Ishikawa (cell line): ENCODE data around the gene HACD1.

Experiments
- CEBPB ChIP-seq: IDR thresholded peaks from 2 replicates; pipeline ENCODE4 v1.6.1; 2012
- CREB1 ChIP-seq: IDR thresholded peaks from 2 replicates; pipeline ENCODE4 v1.6.1; 2012; ENCODE audit warnings: low read depth
- EGR1 ChIP-seq: IDR thresholded peaks from 2 replicates; pipeline ENCODE4 v1.6.1; 2012
- FOXM1 ChIP-seq: IDR thresholded peaks from 2 replicates; pipeline ENCODE4 v1.6.1; 2012; ENCODE audit warnings: low read depth, borderline replicate concordance
- RAD21 ChIP-seq: IDR thresholded peaks from 2 replicates; pipeline ENCODE4 v1.6.1; 2012; ENCODE audit warnings: low read depth
- YY1 ChIP-seq: IDR thresholded peaks from 2 replicates; pipeline ENCODE4 v1.6.1; 2012; ENCODE audit warnings: low read depth
- TF ChIP-seq, protein P1 (sequence below): IDR thresholded peaks from 2 replicates; pipeline ENCODE4 v1.6.1; 2012
- TF ChIP-seq, protein P2 (sequence below): IDR thresholded peaks from 2 replicates; pipeline ENCODE4 v1.6.1; 2012; ENCODE audit warnings: low read depth, mild to moderate bottlenecking
- TF ChIP-seq, protein P3 (sequence below): IDR thresholded peaks from 2 replicates; pipeline ENCODE4 v1.6.1; 2012

HACD1 gene

DNA sequence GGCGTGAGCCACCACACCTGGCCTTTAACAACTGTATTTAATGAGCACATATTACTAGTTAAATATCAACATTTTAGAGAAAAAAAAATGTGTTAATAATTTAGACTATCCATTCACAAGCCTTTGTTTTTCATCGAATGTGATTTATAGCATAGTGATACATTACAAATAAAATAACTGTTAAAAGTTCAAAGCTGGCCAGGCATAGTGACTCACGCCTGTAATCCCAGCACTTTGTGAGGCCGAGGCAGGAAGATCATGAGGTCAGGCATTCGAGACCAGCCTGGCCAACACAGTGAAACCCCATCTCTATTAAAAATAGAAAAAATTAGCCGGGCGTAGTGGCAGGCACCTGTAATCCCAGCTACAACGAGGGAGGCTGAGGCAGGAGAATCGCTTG, 72.7 kb downstream of the HACD1 start:
- TF ChIP-seq EGR1 = no peak
- TF ChIP-seq, protein P1, sequence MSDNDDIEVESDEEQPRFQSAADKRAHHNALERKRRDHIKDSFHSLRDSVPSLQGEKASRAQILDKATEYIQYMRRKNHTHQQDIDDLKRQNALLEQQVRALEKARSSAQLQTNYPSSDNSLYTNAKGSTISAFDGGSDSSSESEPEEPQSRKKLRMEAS = no peak
- TF ChIP-seq, protein P2, sequence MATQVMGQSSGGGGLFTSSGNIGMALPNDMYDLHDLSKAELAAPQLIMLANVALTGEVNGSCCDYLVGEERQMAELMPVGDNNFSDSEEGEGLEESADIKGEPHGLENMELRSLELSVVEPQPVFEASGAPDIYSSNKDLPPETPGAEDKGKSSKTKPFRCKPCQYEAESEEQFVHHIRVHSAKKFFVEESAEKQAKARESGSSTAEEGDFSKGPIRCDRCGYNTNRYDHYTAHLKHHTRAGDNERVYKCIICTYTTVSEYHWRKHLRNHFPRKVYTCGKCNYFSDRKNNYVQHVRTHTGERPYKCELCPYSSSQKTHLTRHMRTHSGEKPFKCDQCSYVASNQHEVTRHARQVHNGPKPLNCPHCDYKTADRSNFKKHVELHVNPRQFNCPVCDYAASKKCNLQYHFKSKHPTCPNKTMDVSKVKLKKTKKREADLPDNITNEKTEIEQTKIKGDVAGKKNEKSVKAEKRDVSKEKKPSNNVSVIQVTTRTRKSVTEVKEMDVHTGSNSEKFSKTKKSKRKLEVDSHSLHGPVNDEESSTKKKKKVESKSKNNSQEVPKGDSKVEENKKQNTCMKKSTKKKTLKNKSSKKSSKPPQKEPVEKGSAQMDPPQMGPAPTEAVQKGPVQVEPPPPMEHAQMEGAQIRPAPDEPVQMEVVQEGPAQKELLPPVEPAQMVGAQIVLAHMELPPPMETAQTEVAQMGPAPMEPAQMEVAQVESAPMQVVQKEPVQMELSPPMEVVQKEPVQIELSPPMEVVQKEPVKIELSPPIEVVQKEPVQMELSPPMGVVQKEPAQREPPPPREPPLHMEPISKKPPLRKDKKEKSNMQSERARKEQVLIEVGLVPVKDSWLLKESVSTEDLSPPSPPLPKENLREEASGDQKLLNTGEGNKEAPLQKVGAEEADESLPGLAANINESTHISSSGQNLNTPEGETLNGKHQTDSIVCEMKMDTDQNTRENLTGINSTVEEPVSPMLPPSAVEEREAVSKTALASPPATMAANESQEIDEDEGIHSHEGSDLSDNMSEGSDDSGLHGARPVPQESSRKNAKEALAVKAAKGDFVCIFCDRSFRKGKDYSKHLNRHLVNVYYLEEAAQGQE = no peak
- TF ChIP-seq YY1 = no peak
- no peak for TF ChIP-seq CREB1
- no peak for TF ChIP-seq FOXM1
- TF ChIP-seq RAD21 = no peak
- TF ChIP-seq CEBPB = no peak
- TF ChIP-seq, protein P3, sequence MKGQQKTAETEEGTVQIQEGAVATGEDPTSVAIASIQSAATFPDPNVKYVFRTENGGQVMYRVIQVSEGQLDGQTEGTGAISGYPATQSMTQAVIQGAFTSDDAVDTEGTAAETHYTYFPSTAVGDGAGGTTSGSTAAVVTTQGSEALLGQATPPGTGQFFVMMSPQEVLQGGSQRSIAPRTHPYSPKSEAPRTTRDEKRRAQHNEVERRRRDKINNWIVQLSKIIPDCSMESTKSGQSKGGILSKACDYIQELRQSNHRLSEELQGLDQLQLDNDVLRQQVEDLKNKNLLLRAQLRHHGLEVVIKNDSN = no peak
